SK-N-SH treated with all-trans-retinoic acid at 6 μM for 48 hours (cell line): ENCODE data around the gene CYP27C1.

Experiments used
- PATZ1 ChIP-seq: fragments of 250-450 bp; sonication (Bioruptor Pico); IDR thresholded peaks from 2 replicates; pipeline ENCODE4 v1.8.0; 2020; ENCODE audit warnings: mild to moderate bottlenecking, moderate library complexity, borderline replicate concordance
- RARB ChIP-seq: fragments of 250-450 bp; sonication (Bioruptor Pico); IDR thresholded peaks from 2 replicates; pipeline ENCODE4 v1.8.0; 2021; ENCODE audit warnings: mild to moderate bottlenecking, moderate library complexity
- ZNF565 ChIP-seq: fragments of 450-650 bp; formaldehyde crosslinking; conservative IDR thresholded peaks from 2 replicates; pipeline ENCODE4 v1.5.0; 2020; ENCODE audit warnings: low read depth, mild to moderate bottlenecking, moderate library complexity

GRCh38 chr2:127256866-127257265 lies 36.8 kb upstream of the CYP27C1 start:
- no peak for TF ChIP-seq ZNF565
- TF ChIP-seq RARB: no peak
- TF ChIP-seq PATZ1 (CRISPR knock-in tag): no peak
